Gastroesophageal sphincter (tissue), 3 donors: ENCODE data around the gene ARL9.

Source experiments
- CTCF ChIP-seq, 4 experiments: fragments of 200-600 bp in 2 of 4; fragments of 450-650 bp in 2 of 4; sonication (generic) in 1 of 4; IDR thresholded peaks; one replicate each; pipeline ENCODE4 v1.5.1; 2017 to 2019; ENCODE audit warnings: antibody characterized with exemption in 4 of 4, mild to moderate bottlenecking in 2 of 4, moderate library complexity in 2 of 4
- EP300 ChIP-seq: sonication (generic); formaldehyde crosslinking; IDR thresholded peaks from one replicate; pipeline ENCODE4 v1.6.1; 2017; ENCODE audit warnings: antibody characterized with exemption, mild to moderate bottlenecking
- POLR2AphosphoS5 ChIP-seq: sonication (generic); formaldehyde crosslinking; IDR thresholded peaks from one replicate; pipeline ENCODE4 v1.6.1; 2017; ENCODE audit warnings: antibody characterized with exemption

DNA sequence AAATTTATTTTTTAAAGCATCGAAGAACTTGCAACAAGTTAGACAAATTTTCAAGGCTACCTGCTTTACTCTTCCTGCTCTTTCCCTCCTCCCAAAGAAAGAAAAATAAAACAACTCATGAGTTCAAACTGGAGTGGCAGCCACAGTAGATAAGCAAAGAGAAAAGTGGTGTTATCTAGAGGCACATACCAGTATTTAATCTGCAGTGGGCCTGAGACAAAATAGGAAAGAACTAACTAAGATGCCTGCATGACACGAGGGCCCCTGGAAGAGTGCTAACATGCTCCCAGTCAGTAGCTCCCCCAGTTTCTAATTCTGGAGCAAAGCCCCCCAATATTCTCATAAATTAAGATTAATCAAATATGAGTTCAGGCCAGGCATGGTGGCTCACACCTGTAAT is 7.9 kb downstream of the ARL9 start:
- TF ChIP-seq CTCF (IDR thresholded peaks at IDR 0.05) (no peak), EP300 (no peak), POLR2AphosphoS5 (no peak)
